Measurements from ENCODE around the gene ZBTB7C.

Gene ZBTB7C

DNA sequence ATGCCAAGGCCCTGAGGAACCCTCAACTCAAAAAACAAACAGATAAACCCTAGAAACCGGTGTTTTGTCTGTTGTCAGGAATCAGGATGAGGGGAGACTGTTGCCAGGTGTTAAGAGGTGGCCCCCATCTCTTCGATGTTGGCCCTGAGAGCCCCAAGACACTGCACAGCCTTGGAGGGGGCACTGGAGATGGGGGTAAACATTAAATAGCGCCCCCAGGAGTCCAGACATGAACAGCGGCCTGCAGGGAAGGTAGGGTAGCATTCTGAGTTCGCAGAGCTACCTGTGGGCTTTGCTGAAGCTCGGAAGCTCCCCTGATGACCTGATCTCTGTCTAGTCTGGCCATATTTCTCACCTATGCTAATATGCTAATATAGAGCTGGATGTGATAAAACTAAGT lies 381.1 kb downstream of the ZBTB7C start:
- DNase-seq: no peak

DNA sequence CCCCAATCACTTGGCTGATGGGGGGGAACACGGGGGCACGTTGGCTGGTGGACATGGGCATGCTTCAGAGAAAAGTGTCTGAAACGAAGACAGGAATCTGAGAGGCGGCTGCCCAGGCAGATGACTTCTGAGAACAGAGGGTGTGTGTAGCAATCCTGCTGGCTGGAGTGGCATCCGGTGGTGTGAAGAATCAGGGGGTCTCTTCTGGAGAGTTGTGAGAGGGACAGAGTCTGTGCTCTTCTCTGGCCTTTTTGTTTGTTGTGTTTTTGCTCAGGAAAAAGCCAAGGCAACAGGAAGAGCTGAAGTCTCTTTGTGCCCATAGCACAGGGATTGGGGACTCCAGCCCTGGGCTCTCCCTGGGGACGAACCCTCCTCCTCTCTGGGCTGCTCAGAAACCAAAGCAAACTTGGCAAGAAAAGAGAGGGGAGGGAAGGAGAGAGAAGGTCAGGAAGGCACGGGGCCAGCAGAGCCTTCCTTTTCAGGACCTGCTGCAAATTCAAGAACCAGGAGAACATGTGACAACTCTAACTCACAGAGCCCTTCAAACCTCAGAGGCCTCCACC lies 381.7 kb downstream of the ZBTB7C start:
- no peak for DNase-seq

DNA sequence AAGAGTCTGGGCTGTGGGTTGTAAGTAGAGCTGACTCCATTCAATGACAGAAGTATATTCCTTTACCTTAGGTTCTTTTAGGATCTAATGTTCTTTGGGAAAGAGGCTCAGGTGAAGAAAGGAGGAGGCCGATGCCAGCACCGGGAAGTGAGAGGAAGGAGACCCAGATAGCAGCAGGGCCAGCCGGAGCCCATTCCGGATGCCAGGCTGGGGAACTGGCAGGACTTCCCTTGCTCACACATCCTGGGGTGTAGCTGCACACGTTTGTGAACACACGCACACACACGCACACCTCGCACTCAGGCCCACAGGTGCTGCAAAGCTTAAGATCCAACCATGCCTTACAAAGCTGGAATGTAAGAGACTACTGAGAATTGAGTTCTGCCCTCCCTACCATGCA lies 383.0 kb downstream of the ZBTB7C start:
- no peak for DNase-seq

DNA sequence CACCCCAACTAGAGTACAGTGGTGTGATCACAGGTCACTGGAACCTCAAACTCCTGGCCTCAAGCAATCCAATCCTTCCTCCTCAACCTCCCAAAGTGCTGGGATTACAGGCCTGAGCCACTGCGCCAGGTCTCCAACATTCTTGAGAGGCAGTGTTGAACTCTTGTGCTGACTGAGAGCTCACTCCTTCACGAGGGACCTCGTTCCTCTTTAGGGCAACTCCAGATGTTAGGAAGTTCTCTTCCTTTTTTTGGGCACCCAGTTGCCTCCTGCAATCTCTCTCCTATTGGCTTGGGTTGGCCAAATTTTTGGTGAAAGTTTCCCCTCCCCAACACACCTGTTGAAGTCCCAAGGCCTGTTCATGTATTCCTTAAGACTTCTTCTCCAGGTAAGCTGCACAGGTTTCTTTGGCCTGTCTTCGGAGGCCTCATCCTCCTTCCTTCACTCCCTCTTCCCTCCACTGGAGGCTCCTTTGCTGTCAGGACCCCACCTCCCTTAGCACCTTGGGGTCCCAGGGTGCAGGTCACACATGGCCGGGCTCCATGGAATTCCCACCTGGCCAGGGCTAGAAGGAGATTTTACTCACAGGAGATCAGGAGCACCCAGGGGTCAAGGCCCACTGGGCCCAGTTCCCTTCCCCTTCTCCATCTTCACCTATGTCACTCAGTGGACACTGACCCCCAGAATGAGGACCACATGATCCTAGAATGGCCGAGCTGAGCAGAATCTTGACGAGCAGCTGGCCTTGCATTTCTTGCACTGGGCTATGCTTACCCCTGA lies 384.1 kb downstream of the ZBTB7C start:
- no peak for DNase-seq

DNA sequence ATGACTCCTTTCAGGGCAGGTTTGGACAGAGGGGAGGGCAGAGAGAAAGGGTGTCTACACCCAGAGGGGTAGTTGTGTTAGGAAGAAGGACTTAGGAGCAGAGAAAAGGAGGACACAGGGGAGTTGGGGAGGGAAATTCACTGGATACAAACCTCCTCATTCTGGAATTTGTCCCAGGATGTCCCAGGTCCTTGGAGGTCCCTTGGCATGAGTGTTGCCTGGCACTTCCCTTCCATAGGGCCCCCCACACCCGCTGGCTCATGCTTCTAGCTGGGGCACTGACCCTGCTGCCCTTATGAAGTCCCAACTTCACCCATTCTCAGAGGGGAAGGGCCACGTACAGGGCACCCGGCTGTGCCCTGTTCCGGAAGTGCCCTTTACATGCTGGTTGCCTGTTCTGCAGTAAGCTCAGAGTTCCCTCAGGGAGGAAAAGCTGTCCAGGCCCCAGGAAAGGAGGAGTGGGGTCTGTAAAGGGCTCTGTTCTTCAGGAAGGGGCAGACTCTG lies 385.1 kb downstream of the ZBTB7C start:
- DNase-seq: no peak

DNA sequence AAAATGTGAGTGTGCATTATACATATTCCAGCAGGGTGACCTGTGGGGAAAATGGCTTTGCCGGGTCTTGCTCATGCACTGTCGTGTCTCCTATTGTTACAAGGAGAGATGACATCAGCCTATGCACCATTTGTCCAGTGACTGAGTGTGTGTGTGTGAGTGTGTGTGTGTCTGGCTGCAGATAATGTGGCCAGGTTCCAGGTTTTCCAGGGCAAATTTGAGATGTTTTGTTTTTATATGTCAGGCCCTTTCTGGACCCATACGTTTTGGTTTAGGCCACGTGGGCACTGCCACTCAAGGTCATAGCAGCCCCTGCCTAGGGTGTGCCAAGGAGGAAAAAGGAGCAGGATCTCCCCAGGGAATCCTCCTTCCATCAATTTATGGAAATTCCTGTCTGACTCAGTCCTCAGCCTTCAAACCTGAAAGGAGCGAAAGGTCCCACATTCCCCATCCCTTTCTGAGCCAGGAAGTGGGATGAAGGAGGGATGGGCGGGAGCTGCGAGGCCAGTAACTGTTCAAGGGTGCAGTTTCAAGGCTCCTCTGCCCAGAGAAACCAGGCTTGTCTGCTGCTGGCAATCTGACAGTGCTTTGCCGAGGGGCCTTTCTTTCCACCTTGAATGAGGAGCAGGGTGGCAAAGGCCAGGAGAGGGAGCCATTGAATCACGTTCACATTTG lies 385.7 kb downstream of the ZBTB7C start:
- DNase-seq: peak; percentile 81

DNA sequence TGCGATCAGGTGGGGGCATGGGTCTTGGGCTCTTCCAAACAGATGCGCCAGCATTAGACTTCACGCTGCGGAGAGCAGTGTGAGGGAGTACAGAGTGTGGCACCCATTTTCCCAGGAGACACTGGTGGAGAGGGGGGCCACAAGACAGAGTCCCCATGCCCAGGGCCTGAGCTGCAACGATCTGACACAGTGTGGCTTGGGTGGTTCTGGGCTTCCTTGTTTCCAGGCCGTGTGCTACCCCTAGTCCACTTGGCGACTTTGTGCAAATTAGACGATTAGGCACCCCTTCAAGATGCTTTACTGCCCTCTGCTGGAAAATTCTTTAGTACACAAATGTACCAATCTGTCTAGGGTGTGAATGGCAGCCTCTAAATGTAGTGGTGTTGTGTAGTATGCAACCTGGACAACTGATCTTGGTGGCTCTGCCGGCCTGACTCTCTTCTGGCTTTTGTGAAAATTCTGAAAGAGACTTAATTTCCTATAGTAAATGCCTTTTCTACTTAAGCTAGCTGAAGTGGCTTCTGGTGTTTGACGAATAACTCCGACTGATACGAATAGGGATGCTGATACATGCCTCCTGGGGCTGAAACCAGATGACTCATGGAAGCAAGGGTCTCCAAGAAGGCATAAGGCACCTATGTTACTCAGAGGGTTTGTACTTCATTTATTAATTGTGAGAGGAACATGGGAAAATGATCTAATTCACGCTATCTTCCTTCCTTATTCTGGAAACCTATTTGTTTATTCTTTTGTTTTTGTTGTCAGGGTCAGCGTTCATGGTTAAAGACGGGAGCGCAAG lies 386.5 kb downstream of the ZBTB7C start:
- peak; percentile 82 for DNase-seq

DNA sequence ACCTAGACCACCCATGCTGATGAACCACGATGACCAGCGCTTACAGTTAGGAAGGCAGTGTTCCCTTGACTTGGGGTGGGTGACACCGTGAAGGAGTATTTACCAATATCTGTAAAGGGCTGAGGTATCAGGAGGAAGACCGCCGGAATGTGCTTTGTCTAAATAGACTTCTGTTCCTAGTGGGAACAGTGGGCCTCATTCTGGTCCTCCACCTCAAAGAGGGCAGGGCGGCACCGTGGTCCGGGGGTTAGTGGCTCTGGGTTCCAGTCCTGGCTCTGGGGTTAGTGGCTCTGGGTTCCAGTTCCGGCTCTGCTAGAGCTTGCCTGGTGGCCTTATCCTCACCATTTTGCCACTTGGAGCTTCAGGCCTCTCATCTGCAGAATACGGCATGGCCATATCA lies 387.2 kb downstream of the ZBTB7C start:
- DNase-seq: no peak

DNA sequence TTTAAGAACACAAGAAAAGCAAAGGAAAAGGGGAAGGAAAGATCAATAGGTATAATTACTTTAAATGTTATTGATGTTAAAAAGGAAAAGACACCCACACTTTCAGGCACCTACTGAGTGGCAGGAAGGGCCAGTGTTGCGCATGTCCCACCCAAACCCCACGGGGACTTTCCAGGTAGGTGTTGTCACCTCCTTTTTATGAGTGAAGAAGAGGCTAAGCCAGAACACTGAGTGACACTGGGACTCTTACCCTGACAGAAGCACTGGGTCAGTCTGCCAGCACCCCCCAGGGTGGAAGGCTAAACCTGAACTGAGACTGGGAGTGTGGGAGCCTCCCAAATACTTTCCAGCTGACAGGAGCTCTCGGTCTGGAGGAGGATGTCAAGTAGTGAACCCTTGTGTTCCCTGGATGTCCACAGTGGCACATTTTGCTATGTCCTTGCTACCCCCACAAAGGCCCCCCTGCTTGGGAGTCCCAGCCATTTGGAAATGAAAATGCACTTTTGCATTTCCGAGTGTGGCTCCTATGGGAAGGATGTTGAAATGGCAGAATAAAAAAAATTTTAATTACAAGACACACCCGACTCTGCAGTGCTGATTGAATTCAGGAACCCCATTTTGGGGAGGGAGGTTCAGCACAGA lies 387.8 kb downstream of the ZBTB7C start:
- no peak for DNase-seq

DNA sequence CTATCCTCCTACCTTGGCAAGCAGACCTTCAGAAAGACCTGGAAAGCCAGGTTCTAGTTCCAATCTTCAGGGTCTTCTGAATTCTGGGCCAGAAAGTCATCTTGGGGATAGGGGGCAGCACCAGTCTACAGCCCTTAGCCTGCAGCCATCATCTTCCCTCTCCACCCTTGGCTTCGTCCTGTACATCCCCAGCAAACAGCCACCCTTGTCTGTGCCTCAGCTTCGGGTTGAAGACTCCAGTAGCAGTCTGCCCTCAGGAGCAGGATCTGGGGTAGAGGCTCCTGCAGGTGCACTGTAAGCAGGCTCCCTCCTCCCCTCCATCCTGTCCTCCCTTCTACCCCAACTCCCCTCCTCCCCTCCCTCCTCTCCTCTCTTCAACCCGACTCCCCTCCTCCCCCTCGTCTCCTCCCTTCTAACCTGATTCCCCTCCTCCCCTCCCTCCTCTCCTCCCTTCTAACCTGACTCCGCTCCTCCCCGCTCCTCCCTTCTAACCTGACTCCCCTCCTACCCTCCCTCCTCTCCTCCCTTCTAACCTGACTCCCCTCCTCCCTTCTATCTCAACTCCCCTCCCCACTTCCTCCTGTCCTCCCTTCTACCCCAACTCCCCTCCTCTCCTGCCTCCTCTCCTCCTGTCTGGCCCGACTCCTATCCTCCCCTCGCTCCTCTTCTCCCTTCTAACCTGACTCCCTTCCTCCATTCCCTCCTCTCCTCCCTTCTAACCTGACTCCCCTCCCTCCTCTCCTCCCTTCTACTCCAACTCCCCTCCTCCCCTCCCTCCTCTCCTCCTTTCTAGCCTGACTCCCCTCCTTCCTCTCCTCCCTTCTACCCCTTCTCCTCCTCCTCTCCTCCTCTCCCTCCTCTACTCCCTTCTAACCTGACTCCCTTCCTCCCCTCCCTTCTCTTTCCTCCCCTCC lies 388.6 kb downstream of the ZBTB7C start:
- no peak for DNase-seq

DNA sequence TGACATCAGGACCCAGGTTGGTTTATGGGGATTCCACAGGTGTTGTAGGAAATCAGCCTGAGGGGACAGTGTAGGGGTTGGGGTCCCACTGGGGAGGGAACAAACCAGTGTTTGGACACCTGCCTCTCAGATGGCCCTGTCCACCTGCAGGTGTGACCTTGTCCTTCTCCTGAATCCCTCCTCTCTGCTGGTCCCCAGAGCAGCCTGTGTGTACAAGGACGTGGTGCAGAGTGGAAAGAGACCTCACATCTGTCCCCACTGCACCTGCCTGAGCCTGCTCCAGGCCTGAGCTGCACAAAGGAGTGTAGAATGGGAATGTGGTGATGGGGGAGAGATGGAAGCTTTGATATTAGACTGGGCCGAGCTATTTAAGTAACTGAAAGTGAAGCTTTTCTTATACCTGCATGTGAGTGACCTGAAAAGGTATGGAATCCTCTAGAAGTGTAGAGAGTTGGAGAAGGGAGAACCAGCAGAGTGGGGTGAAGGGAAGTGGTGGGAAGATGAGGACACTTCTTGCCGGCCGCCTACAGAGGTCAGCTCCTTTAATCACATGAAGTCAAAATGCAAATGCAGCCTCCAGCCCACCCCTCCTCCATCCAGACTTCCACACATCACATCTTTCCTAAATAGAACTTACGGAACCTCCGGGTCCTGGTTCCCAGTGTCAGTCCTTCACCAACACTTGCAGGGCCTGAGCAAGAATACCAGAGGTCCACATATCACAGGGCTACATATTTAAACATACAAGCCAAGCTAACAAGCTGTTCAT lies 389.4 kb downstream of the ZBTB7C start:
- DNase-seq: no peak

DNA sequence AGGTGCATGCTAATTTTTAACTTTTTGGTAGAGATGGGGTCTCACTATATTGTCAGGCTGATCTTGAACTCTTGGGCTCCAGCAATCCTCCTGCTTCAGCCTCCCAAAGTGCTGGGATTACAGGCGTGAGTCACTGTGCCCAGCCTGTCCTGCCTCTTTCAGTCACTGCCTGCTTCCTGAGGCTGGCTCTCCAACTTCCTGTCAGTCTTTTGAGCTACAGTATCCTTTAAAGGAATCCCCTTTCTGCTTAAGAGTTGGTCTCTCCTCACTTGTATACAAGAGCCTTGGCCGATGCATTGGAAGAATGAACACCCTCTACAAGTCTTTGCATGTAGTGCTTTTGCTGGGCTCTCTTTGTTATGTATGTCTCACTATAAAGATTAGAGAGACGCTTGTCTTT lies 390.3 kb downstream of the ZBTB7C start:
- DNase-seq: no peak

DNA sequence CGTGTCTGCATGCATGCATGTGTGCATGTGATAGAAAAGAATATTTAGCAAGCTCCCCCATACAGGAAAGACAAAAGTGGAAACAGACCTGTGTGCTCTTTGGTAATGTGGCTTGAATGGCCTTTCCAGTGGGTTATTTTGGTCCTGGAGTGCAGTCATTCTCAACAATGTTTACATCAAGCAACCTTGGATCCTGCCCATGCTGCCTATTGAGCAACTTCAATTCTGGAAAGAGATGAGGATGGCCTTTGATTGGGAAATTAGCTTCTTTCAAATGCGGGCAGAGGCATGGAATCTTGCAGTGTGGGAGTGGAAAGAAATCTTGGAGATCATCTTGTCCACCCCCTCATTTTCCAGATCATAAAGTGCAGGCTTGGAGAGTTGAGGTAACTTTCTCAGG lies 391.5 kb downstream of the ZBTB7C start:
- DNase-seq: no peak

DNA sequence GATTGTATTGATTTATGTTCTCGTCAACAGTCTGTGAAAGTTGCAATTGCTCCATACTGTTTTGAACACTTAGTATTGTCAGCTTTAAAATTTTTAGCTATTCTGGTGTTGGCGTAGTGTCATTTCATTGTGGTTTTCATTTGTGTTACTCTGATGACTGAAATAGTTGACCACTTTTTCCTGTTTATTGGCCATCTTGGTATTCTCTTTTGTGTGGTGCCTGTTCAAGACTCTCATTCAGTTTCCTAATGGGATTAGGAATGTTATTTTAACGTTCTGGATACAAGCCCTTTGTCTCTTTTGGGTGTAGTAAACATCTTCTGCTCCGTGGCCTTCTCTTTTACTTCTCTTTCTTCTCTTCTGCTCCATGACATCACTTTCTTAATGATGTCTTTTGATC lies 396.0 kb downstream of the ZBTB7C start:
- DNase-seq: no peak

DNA sequence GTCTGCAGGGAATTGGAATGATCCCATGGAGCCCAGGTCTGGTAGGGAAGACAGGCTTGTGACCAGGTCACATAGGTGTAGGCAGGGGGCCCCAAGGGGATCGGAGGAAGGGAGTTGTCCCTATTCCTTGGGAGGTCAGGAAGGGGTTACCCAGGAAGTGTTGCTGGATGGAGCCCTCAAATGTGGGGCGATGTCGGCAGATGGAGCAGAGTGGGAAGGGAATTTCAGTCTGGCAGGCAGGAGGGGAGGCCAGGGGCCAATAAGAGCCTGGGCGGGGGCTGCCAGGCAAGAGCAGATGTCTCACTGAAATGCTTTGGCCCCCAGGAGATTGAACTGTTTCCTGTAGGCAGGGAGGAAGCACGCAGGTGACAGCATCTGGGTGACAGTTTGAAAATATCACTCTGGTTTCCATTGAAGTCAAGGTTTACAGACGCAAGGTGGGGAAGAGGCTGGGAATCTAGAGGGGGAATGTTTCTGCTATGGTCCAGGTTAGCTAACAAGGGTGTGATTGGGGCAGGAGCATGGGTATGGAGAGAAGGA lies 397.2 kb downstream of the ZBTB7C start:
- no peak for DNase-seq

DNA sequence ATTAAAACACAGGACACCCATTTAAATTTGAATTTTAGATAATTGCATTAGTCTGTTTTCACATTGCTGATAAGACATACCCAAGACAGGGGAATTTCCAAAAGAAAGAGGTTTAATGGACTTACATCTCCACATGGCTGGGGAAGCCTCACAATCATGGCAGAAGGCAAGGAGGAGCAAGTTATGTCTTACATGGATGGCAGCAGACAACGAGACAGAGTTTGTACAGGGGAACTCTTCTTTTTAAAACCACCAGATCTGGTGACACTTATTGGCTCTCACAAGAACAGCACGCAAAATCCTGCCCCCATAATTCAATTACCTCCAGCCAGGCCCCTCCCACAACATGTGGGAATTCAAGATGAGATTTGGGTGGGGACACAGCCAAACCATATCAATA lies 398.9 kb downstream of the ZBTB7C start:
- DNase-seq: no peak

DNA sequence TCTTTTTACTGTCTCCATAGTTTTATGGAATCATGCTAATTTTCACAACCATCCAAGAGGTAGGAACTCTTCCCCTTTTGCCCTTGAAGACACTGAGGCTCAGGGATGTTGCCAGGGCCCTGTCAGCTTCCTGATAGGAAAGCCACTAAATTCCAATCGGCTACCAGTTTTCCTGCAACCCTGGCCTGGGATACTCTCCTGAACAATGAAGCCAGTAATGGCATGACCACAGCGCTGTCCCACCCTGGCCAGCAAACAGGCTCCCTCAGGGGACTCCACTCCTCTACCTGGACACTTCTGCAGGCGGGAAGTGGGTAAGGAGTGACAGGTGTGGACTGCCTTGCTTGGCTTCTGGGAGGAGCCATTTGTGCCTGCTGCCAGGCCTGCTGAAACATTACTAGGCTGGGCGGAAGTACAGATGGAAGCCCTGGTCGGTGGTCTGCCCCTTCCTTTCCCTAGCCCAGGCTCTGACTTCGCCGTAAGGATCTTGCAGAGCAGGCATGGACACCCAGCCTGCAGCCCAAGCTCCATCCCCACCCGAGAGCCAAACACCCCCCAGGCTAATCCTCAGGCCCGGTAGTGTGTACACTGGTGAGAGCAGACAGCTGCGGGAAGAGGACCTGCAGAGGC lies 400.0 kb downstream of the ZBTB7C start:
- no peak for DNase-seq

DNA sequence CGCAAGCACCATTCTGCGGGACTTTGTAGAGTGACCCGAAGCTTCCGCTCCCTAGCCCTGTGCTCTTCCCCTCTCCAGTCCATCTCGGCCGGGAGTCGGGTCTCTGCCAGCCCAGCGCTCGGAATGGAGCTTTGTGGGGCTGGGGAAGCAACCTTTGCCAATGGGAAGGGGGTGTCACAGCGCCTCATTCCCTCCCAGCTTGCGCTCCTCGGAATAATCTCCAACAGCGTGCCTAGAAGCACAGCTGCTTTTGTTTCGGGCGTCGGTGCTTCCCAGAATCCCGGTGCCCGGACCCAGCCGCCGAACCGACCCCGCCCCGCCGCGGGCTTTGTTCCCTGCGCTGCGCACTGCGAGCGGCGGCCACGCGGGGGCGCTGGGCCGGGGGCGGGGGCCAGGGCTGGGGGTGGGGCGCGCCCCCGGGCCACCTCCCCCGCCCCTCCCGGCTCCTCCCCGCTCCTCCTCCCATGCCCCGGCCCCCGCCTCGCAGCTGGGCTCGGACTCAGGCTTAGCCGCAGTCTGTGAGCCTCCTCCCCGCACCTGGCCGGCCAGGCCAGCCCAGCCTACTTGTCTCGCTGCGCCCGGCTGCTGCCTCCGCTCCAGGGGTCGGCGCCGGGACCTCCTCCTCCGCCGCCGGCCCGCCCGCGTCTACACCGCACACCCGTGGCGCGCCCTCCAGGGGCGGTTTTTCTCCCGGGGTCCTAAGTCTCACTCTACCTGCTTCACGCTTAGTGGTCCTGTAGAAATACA lies 401.1 kb downstream of the ZBTB7C start:
- DNase-seq: no peak

DNA sequence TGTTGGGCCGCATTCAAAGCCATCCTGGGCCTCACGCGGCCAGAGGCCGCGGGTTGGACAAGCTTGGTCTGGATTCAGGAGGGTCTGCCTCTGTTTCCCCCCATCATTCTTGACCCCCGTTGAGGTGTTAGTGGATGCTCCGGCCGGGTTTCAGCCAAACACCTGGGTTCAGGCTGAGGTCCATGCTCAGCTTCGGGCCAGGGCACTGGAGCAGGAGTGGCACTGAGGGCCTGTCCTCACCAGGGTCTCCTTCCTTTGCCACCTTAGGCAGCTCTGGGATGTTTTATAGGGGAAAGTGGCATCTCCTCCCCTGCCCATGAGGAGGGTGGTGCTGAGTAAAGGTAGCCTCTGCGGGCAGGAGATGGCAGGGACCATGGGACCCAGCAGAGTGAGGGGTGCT lies 401.8 kb downstream of the ZBTB7C start:
- no peak for DNase-seq

All from DMS153 (cell line).